ENCODE measurements around the gene VGLL1. TPM values are rescaled to one million over a fixed set of nuclear protein-coding genes. Genes with fewer than 3 reads are reported as not detected.

The VGLL1 gene
- total and polyA plus RNA-seq, 5 donors, result not detected

DNA sequence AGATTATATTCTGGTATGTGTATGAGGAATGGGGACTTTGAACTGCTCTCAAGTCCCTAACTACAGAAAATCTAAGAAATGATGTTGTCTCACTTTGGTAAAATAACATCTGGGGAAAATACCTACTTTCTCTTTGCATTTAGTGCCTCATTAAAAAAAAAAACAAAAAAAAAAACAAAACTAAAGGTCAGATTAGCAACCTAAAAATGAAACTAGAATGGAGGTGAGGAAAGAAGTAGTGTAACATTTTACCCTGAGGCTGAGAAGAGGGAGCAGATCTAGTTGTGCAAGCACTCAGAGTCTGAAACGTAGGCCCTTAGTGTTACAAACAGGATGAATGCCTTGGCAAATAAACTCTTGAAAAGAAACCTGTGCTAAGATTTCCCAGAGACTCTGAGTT, 56.0 kb downstream of the VGLL1 start:
- DNase-seq, result no peak
- intact Hi-C loops (cut with DNase I), result no loop called here
- Histone ChIP-seq H3K4me3 (ENCODE audit: low read length) (no peak overlapping the region), H3K27me3 (ENCODE audit: control insufficient read depth, insufficient read depth) (no peaks in the 10 kb centered on the region), H3K9me3 (ENCODE audit: control insufficient read depth, low read length) (no peaks in the 10 kb centered on the region), H3K27ac (ENCODE audit: low read length) (no peak overlapping the region), H3K4me1 (ENCODE audit: control insufficient read depth, insufficient read depth, low read length) (no peaks in the 10 kb centered on the region)
- WGBS, result 33% methylated on average over 1 of the region's 1 CpG
- ATAC-seq, result no peak

DNA sequence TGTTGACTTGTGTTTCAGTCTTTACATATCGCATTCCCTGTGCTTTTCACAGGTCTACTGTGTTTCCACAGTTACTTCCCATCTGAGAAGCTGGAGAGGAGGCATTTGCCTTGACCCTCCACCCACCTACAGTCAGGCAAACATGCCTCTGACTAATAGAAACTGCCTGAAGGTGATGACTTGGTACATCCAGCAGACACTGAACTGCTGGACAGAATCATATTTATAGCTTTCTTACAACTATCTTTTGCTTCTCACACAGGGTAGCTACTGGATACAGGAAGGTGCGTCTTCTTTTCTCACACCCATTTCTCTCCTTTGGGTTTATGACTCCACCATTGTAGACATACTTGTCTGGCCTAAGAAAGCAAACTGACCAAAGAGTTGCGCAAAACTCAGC, 58.0 kb downstream of the VGLL1 start:
- H3K27ac ChIP-seq (ENCODE audit: low read length), result no peak overlapping the region
- intact Hi-C loops (cut with DNase I), result no loop called here
- no peak for ATAC-seq
- H3K27me3 ChIP-seq (ENCODE audit: control insufficient read depth, insufficient read depth), result no peaks in the 10 kb centered on the region
- 93% methylated on average over 3 of the region's 3 CpGs for whole genome bisulfite sequencing
- no peaks in the 10 kb centered on the region for H3K4me1 ChIP-seq (ENCODE audit: control insufficient read depth, insufficient read depth, low read length)
- H3K9me3 ChIP-seq (ENCODE audit: control insufficient read depth, low read length), result no peaks in the 10 kb centered on the region
- H3K4me3 ChIP-seq (ENCODE audit: low read length), result no peak overlapping the region
- no peak for DNase-seq

DNA sequence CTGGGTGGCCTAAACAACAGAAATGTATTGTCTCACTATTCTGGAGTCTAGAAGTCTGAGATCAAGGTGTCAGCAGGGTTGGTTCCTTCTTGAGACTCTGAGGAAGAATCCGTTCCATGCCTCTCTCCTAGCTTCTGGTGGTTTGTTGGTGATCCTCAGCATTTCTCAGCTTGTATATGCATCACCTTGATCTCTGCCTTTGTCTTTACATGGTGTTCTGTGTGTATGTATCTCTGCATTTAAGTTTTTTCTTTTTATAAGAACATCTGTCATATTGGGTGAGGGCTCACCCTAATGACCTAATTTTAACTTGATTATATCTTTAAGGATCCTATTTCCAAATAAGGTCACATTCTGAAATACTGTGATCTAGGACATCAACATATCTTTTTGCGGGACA, 65.3 kb downstream of the VGLL1 start:
- no peak overlapping the region for H3K27ac ChIP-seq (ENCODE audit: low read length)
- intact Hi-C loops (cut with DNase I), result no loop called here
- H3K27me3 ChIP-seq (ENCODE audit: control insufficient read depth, insufficient read depth), result no peaks in the 10 kb centered on the region
- DNase-seq (no peak), ATAC-seq (no peak)
- H3K4me3 ChIP-seq (ENCODE audit: low read length), result no peak overlapping the region
- 93% methylated on average over 2 of the region's 2 CpGs for WGBS
- no peaks in the 10 kb centered on the region for H3K4me1 ChIP-seq (ENCODE audit: control insufficient read depth, insufficient read depth, low read length)
- H3K9me3 ChIP-seq (ENCODE audit: control insufficient read depth, low read length), result no peaks in the 10 kb centered on the region

DNA sequence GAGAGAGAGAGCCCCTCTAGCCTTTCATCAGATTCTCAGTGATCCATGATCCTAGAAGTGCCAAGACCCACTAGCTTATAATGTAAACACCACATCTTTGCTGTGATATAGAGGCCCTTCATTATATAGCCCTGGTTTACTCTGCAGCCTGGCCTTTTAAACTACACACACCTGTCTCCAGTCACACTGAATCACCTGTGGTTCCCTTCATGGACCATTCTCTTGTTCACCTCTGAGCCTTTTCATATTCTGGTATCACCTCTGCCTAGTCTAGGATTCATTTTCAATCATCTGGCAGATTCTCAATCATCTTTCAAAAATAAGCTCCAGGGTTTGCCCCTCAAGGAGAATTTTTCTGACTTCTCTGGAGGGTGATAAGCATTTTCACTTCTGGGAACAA, 65.9 kb downstream of the VGLL1 start:
- Histone ChIP-seq H3K27ac (ENCODE audit: low read length) (no peak overlapping the region), H3K9me3 (ENCODE audit: control insufficient read depth, low read length) (no peaks in the 10 kb centered on the region), H3K27me3 (ENCODE audit: control insufficient read depth, insufficient read depth) (no peaks in the 10 kb centered on the region), H3K4me3 (ENCODE audit: low read length) (no peak overlapping the region), H3K4me1 (ENCODE audit: control insufficient read depth, insufficient read depth, low read length) (no peaks in the 10 kb centered on the region)
- DNase-seq, result no peak
- intact Hi-C loops (cut with DNase I), result no loop called here
- no peak for ATAC-seq

DNA sequence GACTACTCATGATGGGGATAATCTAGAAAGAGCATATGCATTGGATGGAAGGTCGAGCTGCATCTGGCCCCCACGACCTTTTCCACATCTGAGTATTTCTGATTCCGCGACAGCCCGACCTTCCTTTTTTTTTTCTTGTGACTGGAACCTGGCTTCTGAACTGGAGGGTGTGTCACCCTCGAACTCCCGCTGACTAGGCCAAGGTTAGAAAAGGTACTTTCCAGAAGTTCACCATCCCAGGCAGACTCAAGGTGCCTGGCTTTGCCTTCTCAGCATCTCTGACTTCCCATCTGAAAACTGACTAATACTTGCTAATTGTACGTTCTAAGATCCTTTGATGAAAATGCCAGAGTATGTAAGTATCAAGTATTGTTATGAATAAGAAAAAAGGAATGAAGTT, 66.6 kb downstream of the VGLL1 start:
- no peak for DNase-seq
- Histone ChIP-seq H3K4me3 (ENCODE audit: low read length) (no peak overlapping the region), H3K27me3 (ENCODE audit: control insufficient read depth, insufficient read depth) (no peaks in the 10 kb centered on the region), H3K9me3 (ENCODE audit: control insufficient read depth, low read length) (no peaks in the 10 kb centered on the region), H3K27ac (ENCODE audit: low read length) (no peak overlapping the region), H3K4me1 (ENCODE audit: control insufficient read depth, insufficient read depth, low read length) (no peaks in the 10 kb centered on the region)
- intact Hi-C loops (cut with DNase I), result no loop called here
- WGBS, result 73% methylated on average over 8 of the region's 8 CpGs
- ATAC-seq, result no peak

DNA sequence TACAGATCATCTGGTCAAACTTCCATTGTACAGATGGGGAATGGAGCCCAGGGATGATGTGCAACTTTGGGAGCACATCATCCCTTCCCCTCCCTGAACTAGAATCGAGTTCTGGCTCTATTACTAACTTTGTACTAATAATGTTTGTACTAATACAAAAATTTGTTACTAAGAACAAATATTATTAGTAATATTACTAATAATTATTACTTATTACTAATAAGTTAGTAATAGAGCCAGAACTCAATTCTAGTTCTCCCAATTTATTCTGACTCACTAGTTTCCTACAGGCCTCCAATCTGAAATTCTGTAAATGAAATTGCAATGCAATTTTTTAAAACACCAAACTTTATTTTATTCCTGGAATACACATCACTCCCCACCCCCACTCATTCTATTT, 68.0 kb downstream of the VGLL1 start:
- intact Hi-C loops (cut with DNase I), result loop anchor here in 1 of 4 donors (10.0 kb wide), 1 partner anchor 325 kb away; no protein-coding TSS in a partner anchor
- no peak for DNase-seq
- no peaks in the 10 kb centered on the region for H3K9me3 ChIP-seq (ENCODE audit: control insufficient read depth, low read length)
- no peak overlapping the region for H3K4me3 ChIP-seq (ENCODE audit: low read length)
- no peaks in the 10 kb centered on the region for H3K4me1 ChIP-seq (ENCODE audit: control insufficient read depth, insufficient read depth, low read length)
- no peak for ATAC-seq
- H3K27ac ChIP-seq (ENCODE audit: low read length), result no peak overlapping the region
- WGBS, result 88% methylated on average over 1 of the region's 1 CpG
- H3K27me3 ChIP-seq (ENCODE audit: control insufficient read depth, insufficient read depth), result no peaks in the 10 kb centered on the region

Small RNAs within 50 kb of the gene (microRNA-seq; reads per million reads assigned to microRNA genes)
- 0 reads per million in 2 donors for gene MIR934

Other genes with a start within 250 kb of the VGLL1 start
- not detected for gene ADGRG4, start 231.3 kb upstream of the VGLL1 start, total RNA-seq
- not detected for gene ADGRG4, start 231.3 kb upstream of the VGLL1 start, polyA plus RNA-seq
- gene BRS3, start 44.3 kb upstream of the VGLL1 start, total RNA-seq, result not detected
- gene BRS3, start 44.3 kb upstream of the VGLL1 start, polyA plus RNA-seq, result not detected
- 10 to 100 TPM; 53.5 to 61.6 (median 56.7) TPM for gene HTATSF1, start 34.6 kb upstream of the VGLL1 start, total RNA-seq
- 60.0 TPM for gene HTATSF1, start 34.6 kb upstream of the VGLL1 start, polyA plus RNA-seq
- gene CD40LG, start 115.9 kb downstream of the VGLL1 start, total RNA-seq, result under 1 TPM in 2 of 4 donors, not detected in 2; 0.24 to 0.46 TPM
- not detected for gene CD40LG, start 115.9 kb downstream of the VGLL1 start, polyA plus RNA-seq
- gene ARHGEF6, start 248.7 kb downstream of the VGLL1 start, total RNA-seq, result 10 to 100 TPM; 36.1 to 43.2 (median 38.6) TPM
- gene ARHGEF6, start 248.7 kb downstream of the VGLL1 start, polyA plus RNA-seq, result 17.1 TPM

Data from right cardiac atrium (tissue), 5 donors.